GM19467 (cell line): ENCODE data around the gene KCNJ18.
A peak's percentile ranks its signal among the peaks of the same experiment; 100 is the strongest.
"Not testable (repeated sequence)": the region's sequence is repeated elsewhere in the genome, so short reads cannot be mapped to it uniquely, and the experiment has no call there.

Source experiments
- ATAC-seq: cut with Tn5 transposase; IDR thresholded peaks from one replicate; pipeline ENCODE4 v1.9.1; 2021; ENCODE audit warnings: mild to moderate bottlenecking, moderate library complexity; ENCODE audit not compliant: unreplicated experiment

KCNJ18 gene

DNA sequence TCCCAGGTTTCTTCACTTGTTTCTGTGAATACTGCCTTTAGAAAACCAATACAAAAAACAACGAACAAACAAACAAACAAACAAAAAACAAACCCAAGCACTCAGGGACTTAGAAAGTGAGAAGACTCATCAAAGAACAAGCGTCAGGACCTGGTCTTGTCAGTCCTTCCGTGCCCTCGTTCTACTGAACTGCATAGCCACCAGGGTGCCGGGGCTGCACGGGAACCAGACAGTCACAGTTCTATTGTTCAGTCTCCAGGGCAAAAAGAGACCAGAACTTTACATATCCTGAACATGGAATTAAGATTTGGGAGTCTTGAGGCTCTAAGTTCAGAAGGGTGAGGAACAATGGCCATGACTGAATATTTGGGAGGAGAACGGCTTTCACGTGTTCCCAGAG, 28.2 kb downstream of the KCNJ18 start:
- ATAC-seq: not testable (repeated sequence)

- not testable (repeated sequence) for ATAC-seq
Measured at GRCh38 chr17:21722268-21722667, 29.9 kb downstream of the KCNJ18 start.

DNA sequence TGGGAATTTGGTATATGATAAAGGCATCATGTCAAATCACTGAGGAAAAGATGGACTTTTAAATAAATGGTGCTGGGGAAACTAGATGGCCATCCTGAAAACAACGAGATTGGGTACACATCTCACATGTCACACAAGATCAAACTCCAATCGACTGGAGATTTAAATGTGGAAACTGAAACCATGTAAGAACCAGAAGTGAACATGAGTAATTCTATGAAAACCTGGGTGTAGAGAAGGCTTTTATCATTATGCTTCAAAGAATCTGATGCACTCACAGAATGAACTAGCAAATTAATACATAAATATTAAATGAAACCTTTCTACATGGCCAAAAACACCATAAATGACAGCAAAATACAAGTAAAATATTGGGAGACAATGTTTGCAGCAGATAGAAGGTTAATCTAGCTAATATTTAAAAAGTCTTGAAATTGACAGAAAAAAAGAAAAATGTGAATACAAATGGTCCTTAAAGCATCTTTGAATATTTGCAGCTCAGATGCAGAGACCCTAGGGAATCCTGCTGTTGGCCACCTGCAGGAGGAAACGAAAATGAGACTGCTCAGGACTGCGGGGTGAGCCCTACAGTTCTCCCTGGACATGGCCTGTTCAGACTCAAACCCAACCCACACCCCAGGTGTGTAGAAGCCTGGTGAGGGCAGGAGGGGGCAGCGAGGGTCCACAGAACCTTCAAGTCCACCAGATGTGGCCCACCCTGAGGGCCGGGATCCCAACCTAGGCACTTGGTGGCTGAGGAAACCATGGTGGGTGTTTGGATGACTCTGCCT, 32.1 kb downstream of the KCNJ18 start:
- ATAC-seq: not testable (repeated sequence)

- ATAC-seq: not testable (repeated sequence)
Measured at GRCh38 chr17:21731076-21731475, 38.8 kb downstream of the KCNJ18 start.

DNA sequence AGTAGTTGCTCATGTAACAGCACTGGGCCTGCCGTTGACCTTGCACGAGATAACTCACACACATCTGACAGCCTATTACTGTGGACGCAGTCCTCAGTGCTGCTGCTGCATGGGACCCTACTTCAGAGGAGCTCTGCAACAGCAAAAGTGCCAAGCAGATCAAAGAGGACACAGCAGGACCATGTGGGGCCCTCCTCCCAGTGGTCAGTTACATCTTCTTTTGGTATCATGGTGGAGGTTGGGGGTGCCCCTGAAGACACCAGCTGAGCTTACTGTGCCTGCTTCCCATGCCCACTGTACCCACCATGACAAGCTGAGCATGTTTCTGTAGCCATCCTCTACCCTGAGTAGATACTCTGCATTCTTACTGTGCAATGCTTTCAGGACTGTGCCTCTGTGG, 41.6 kb downstream of the KCNJ18 start:
- not testable (repeated sequence) for ATAC-seq

DNA sequence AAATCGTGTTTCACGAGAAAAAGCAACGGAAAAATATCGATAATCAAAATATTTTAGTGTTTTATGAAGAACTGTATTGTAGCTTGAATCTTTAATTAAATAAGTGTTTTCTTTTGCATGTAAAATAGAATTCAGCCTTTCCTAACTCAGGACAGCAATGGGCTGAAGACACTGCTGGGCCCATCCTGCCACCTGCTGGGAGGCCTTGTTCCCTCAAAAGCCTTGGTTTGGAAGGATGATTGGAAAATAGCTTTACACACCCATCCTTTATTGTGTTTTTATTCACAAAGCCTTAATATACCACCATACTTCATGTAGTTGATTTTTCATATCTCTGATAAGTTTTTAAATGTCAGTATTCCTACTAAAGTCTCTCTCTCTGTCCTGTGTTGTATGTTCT, 43.5 kb downstream of the KCNJ18 start:
- not testable (repeated sequence) for ATAC-seq

DNA sequence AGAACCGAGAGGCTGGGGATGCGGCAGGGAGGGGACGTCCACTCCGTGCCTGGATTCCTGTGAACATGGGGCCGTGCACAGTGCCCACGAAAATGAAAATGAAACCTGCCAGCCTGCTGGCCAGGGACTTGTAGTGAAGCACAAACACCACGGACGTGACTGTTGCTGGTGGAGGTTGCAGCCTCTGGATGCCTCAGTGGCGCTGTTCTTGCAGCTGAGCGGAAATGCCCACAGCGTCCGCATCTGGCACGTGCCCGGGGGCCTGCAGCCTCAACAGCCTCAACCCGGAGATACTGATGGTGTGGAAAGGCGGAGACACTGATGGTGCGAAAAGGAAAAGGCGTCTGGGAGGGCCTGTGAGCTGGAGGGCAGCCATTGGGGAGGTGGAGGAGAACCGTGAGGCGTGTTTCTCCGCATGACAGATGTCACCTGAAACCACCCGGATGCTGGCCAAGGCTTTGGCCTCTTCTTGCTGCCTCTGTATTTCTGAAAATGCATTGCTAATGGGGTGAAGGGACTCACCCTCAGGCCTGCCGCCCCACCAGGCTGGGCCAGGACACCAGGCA, 44.8 kb downstream of the KCNJ18 start:
- not testable (repeated sequence) for ATAC-seq

- ATAC-seq: not testable (repeated sequence)
Measured at GRCh38 chr17:21738241-21738640, 45.9 kb downstream of the KCNJ18 start.

DNA sequence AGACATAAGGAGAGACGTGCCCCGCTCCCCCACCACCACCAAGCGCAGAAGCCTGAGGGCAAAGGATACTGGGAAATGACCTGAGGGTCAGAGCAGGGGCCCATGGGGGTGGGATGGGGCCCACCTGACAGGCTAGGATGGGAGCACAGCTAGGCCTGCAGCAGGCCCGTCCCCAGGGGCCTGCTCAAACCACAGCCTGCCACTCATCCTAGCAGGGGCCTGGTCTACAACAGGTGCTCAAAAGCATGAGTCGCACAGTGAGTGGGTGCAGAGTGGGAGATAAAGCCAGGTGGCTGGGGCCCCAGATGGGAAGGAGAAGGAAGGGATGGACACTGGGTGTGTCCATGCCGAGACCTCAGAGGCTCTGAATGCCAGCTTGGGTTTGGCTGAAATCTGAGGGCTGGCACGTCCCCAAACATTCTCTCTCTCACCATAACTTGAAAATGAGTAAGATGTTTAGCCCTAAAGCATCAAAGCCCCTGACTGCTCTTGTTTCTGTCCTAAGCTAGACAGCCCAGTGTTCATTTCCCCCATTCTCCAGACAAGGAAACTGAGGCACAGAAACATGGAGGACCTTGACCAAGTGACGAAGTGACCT, 46.7 kb downstream of the KCNJ18 start:
- ATAC-seq: not testable (repeated sequence)

DNA sequence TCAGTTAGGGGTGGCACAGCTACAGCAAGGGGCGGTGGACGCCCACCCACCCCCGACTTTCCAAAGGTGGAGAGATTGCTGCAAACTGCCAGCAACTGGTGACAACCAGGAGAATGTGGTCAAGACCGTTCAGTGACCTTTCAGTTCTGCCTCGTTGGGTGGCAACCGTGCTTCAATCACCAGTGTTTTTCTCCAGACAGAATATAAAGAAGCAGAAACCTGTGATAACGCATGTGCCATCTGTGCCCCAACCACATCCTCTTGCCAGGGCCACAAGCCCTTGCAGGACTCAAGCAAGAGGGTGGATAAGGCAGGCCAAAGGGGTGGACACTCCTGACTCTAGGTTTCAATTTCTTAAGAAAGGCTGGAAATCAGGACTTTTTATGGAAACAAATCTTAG, 47.2 kb downstream of the KCNJ18 start:
- ATAC-seq: peak; percentile 45

DNA sequence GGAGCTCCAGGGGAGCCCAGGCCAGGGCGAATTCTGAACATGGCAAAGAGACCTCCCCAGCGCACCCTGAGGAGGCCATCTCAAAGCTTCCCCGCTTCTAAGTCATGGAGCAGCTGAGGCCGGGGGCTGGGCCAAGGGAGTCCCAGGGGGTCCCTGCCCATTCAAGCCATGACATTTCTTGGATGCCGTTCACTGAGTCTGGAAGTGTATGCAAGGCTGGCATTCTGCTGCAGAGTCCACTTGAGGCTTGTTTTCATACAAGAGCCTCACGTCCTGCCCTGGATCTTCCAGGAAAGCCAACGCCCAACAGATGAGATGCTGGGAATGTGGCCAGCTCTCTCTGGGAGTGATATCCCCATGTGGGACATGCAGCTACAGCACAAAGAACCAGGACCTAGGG, 48.5 kb downstream of the KCNJ18 start:
- ATAC-seq: not testable (repeated sequence)

DNA sequence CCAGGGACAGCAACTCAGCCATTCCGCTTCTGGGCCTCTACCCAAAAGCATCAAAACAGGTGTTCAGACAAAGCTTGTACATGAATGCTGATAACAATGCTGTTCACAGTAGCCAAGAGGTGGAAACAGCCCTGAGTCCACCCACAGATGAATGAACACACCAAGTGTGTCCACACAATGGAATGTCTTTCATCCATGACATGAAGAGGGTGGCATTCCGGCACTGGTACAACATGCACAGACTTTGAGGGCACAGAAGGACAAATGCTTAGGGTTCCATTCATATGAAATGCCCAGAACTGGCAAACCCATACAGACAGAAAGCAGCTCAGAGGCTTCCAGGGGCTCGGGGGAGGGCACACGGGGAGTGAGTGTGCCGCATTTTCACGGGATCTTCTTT, 49.2 kb downstream of the KCNJ18 start:
- ATAC-seq: not testable (repeated sequence)

- no peak for ATAC-seq
Measured at GRCh38 chr17:21742326-21742725, 50.0 kb downstream of the KCNJ18 start.

DNA sequence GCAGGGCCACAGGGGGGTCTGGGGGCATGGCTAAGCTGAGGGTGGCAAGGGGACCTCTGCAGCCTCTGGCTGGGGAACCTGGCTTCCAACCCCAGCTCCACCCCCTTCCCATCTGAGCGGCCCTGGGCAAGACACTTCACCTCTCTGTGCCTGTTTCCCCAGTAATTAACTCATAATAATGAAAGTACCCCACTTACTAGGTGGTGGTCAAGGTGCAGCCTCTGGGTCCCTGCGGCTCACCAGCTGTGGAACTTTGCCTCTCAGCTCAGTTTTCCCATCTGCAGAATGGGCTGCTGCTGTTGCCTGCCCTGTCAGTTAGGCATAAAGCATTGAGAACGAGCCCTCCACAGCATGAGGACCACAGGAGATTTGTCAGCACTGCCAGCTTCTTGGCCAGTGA, 51.8 kb downstream of the KCNJ18 start:
- ATAC-seq: not testable (repeated sequence)

DNA sequence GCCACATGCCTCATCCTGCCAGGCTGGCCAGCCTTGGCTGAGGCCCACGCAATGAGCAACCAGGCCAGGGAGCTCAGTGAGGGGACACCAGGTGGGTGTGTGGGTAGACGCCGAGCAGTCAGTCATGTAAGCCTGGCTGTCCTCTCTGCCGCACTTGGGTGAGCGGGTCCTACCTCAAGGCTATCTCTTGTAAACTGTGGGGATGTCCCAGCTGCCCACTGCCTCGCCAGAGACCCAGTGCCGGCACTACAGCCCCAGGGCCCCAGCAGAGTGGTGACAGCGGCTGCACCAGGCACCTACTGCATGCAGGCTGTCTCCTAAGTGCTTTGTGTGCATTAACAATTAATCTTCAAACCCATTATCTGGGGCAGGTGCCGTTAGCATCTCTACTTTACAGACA, 52.3 kb downstream of the KCNJ18 start:
- not testable (repeated sequence) for ATAC-seq

- ATAC-seq: not testable (repeated sequence)
Measured at GRCh38 chr17:21745385-21746054, 53.2 kb downstream of the KCNJ18 start.

- ATAC-seq: not testable (repeated sequence)
Measured at GRCh38 chr17:21746415-21746814, 54.1 kb downstream of the KCNJ18 start.

DNA sequence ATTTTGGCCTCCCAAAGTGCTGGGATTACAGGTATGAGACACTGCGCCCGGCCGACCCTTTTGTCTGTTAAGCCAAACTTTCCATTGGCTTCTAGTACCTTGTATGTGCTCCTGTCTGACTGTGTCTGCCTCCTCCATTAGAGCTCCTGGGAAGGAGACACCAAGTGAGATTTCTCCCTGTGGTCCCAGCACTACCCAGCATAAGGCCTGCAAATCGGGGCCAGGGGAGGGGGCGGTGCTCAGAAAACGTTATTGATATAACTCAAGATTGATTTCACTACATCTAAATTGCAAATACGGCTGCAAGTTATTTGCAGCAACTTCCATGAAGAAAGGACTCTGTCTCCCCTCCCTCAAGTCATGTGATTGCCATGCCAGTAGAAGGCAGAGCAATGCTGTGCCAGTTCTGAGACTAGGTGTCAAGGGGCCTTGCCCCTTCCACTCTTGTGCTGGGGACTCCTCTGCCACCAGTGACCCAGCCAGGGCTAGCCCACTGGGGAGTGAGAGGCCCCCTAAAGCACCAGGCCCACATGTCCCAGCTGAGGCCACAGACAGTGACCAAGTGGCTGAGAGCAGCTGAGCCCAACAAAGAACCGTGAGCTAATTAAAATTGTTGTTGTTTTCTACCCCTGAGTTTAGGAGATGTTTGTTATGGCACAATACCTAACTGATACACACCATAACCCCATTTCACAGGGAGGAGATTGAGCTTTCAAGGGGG, 55.0 kb downstream of the KCNJ18 start:
- not testable (repeated sequence) for ATAC-seq

- ATAC-seq: not testable (repeated sequence)
Measured at GRCh38 chr17:21748686-21749085, 56.4 kb downstream of the KCNJ18 start.

GRCh38 chr17:21749696-21750531, 57.6 kb downstream of the KCNJ18 start:
- ATAC-seq: not testable (repeated sequence)
